Measurements from ENCODE around the gene KCNN4. TPM values are rescaled to one million over a fixed set of nuclear protein-coding genes. Genes with fewer than 3 reads are reported as not detected.

The KCNN4 gene
- total and polyA plus RNA-seq, 2 of the 13 experiments (the other 11 are each of a cell fraction or from before 2014, with no cell fraction given) = 0.13 to 0.25 TPM

- TF ChIP-seq, protein P1, sequence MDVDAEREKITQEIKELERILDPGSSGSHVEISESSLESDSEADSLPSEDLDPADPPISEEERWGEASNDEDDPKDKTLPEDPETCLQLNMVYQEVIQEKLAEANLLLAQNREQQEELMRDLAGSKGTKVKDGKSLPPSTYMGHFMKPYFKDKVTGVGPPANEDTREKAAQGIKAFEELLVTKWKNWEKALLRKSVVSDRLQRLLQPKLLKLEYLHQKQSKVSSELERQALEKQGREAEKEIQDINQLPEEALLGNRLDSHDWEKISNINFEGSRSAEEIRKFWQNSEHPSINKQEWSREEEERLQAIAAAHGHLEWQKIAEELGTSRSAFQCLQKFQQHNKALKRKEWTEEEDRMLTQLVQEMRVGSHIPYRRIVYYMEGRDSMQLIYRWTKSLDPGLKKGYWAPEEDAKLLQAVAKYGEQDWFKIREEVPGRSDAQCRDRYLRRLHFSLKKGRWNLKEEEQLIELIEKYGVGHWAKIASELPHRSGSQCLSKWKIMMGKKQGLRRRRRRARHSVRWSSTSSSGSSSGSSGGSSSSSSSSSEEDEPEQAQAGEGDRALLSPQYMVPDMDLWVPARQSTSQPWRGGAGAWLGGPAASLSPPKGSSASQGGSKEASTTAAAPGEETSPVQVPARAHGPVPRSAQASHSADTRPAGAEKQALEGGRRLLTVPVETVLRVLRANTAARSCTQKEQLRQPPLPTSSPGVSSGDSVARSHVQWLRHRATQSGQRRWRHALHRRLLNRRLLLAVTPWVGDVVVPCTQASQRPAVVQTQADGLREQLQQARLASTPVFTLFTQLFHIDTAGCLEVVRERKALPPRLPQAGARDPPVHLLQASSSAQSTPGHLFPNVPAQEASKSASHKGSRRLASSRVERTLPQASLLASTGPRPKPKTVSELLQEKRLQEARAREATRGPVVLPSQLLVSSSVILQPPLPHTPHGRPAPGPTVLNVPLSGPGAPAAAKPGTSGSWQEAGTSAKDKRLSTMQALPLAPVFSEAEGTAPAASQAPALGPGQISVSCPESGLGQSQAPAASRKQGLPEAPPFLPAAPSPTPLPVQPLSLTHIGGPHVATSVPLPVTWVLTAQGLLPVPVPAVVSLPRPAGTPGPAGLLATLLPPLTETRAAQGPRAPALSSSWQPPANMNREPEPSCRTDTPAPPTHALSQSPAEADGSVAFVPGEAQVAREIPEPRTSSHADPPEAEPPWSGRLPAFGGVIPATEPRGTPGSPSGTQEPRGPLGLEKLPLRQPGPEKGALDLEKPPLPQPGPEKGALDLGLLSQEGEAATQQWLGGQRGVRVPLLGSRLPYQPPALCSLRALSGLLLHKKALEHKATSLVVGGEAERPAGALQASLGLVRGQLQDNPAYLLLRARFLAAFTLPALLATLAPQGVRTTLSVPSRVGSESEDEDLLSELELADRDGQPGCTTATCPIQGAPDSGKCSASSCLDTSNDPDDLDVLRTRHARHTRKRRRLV (CRISPR knock-in tag; IDR thresholded peaks at IDR 0.05) = no peak
- no peak for TF ChIP-seq BRF2 (CRISPR knock-in tag; IDR thresholded peaks at IDR 0.05)
- TF ChIP-seq NONO (IDR thresholded peaks at IDR 0.05) = no peak
- TF ChIP-seq NONO (CRISPR knock-in tag; conservative IDR thresholded peaks at IDR 0.05) = no peak
- TF ChIP-seq ZNF598 (CRISPR knock-in tag; IDR thresholded peaks at IDR 0.05; ENCODE audit: borderline replicate concordance) = no peak
- TF ChIP-seq, protein P2, sequence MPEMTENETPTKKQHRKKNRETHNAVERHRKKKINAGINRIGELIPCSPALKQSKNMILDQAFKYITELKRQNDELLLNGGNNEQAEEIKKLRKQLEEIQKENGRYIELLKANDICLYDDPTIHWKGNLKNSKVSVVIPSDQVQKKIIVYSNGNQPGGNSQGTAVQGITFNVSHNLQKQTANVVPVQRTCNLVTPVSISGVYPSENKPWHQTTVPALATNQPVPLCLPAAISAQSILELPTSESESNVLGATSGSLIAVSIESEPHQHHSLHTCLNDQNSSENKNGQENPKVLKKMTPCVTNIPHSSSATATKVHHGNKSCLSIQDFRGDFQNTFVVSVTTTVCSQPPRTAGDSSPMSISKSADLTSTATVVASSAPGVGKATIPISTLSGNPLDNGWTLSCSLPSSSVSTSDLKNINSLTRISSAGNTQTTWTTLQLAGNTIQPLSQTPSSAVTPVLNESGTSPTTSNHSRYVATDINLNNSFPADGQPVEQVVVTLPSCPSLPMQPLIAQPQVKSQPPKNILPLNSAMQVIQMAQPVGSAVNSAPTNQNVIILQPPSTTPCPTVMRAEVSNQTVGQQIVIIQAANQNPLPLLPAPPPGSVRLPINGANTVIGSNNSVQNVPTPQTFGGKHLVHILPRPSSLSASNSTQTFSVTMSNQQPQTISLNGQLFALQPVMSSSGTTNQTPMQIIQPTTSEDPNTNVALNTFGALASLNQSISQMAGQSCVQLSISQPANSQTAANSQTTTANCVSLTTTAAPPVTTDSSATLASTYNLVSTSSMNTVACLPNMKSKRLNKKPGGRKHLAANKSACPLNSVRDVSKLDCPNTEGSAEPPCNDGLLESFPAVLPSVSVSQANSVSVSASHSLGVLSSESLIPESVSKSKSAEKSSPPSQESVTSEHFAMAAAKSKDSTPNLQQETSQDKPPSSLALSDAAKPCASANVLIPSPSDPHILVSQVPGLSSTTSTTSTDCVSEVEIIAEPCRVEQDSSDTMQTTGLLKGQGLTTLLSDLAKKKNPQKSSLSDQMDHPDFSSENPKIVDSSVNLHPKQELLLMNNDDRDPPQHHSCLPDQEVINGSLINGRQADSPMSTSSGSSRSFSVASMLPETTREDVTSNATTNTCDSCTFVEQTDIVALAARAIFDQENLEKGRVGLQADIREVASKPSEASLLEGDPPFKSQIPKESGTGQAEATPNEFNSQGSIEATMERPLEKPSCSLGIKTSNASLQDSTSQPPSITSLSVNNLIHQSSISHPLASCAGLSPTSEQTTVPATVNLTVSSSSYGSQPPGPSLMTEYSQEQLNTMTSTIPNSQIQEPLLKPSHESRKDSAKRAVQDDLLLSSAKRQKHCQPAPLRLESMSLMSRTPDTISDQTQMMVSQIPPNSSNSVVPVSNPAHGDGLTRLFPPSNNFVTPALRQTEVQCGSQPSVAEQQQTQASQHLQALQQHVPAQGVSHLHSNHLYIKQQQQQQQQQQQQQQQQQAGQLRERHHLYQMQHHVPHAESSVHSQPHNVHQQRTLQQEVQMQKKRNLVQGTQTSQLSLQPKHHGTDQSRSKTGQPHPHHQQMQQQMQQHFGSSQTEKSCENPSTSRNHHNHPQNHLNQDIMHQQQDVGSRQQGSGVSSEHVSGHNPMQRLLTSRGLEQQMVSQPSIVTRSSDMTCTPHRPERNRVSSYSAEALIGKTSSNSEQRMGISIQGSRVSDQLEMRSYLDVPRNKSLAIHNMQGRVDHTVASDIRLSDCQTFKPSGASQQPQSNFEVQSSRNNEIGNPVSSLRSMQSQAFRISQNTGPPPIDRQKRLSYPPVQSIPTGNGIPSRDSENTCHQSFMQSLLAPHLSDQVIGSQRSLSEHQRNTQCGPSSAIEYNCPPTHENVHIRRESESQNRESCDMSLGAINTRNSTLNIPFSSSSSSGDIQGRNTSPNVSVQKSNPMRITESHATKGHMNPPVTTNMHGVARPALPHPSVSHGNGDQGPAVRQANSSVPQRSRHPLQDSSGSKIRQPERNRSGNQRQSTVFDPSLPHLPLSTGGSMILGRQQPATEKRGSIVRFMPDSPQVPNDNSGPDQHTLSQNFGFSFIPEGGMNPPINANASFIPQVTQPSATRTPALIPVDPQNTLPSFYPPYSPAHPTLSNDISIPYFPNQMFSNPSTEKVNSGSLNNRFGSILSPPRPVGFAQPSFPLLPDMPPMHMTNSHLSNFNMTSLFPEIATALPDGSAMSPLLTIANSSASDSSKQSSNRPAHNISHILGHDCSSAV (CRISPR knock-in tag; IDR thresholded peaks at IDR 0.05; ENCODE audit: borderline replicate concordance) = no peak
These were observed 59.2 kb downstream of the KCNN4 start (continued) for GRCh38 chr19:43721469-43722048.
